ENCODE data around the gene PCYOX1L. TPM values are rescaled to one million over a fixed set of nuclear protein-coding genes. Genes with fewer than 3 reads are reported as not detected.

PCYOX1L gene
- total RNA-seq, 1 donor from 2014 or later, result 14.7 TPM

Other genes starting within 250 kb of the PCYOX1L start
- 101 TPM for gene ABLIM3, start 216.6 kb upstream of the PCYOX1L start, total RNA-seq
- gene AFAP1L1, start 86.2 kb upstream of the PCYOX1L start, total RNA-seq, result 8.4 TPM
- gene GRPEL2, start 12.5 kb upstream of the PCYOX1L start, total RNA-seq, result 14.4 TPM
- gene IL17B, start 21.2 kb downstream of the PCYOX1L start, total RNA-seq, result not detected
- 381 TPM for gene CSNK1A1, start 193.4 kb downstream of the PCYOX1L start, total RNA-seq
- 11.9 TPM for gene ARHGEF37, start 223.5 kb downstream of the PCYOX1L start, total RNA-seq